ENCODE results near the gene SPDYE6.

Gene SPDYE6

GRCh38 chr7:102296514-102296913, 59.7 kb downstream of the SPDYE6 start:
- TF ChIP-seq CTCF (IDR thresholded peaks at IDR 0.05; ENCODE audit: insufficient read depth, low read length, poor library complexity, severe bottlenecking), result no peak
- Histone ChIP-seq H3K27me3 (replicated peaks; ENCODE audit: control insufficient read depth, insufficient read depth, low read length) (no peaks in the 10 kb centered on the region), H3K36me3 (ENCODE audit: control insufficient read depth, insufficient read depth, low read length) (peaks cover 7% of the 10 kb centered on the region), H3K4me3 (replicated peaks; ENCODE audit: low read depth, low read length) (no peak overlapping the region)
- DNase-seq (ENCODE audit: extremely low read depth, insufficient read length), result no peak

GRCh38 chr7:102296179-102296438, 60.1 kb downstream of the SPDYE6 start:
- H3K36me3 ChIP-seq (ENCODE audit: control insufficient read depth, insufficient read depth, low read length), result peaks cover 5% of the 10 kb centered on the region
- no peaks in the 10 kb centered on the region for H3K27me3 ChIP-seq (replicated peaks; ENCODE audit: control insufficient read depth, insufficient read depth, low read length)
- no peak for TF ChIP-seq CTCF (IDR thresholded peaks at IDR 0.05; ENCODE audit: insufficient read depth, low read length, poor library complexity, severe bottlenecking)

More at GRCh38 chr7:102296179-102296438, 60.1 kb downstream of the SPDYE6 start:
- no peak for DNase-seq (ENCODE audit: extremely low read depth, insufficient read length)
- H3K4me3 ChIP-seq (replicated peaks; ENCODE audit: low read depth, low read length), result no peak overlapping the region
